Esophagus muscularis mucosa (tissue), 4 donors: Measurements from ENCODE around the gene STRIT1.

Experiments
- EP300 ChIP-seq: sonication (generic); formaldehyde crosslinking; IDR thresholded peaks from one replicate; pipeline ENCODE4 v1.6.1; 2017; ENCODE audit warnings: antibody characterized with exemption
- POLR2A ChIP-seq: fragments of 450-650 bp; IDR thresholded peaks from one replicate; pipeline ENCODE4 v1.6.1; 2017; ENCODE audit warnings: antibody characterized with exemption, moderate library complexity, mild to moderate bottlenecking, low read depth
- POLR2AphosphoS5 ChIP-seq, 2 donors: sonication (generic); formaldehyde crosslinking; IDR thresholded peaks; one replicate each; pipeline ENCODE4 v1.6.1; 2017; ENCODE audit warnings: antibody characterized with exemption in 2 of 2
- TF ChIP-seq, protein P1 (sequence below), 3 experiments: fragments of 200-600 bp in 2 of 3; fragments of 450-650 bp in 1 of 3; sonication (generic) in 2 of 3; IDR thresholded peaks; one replicate each; pipeline ENCODE4 v1.5.1; 2017 to 2019; ENCODE audit warnings: antibody characterized with exemption in 3 of 3, mild to moderate bottlenecking in 2 of 3, moderate library complexity in 1 of 3

DNA sequence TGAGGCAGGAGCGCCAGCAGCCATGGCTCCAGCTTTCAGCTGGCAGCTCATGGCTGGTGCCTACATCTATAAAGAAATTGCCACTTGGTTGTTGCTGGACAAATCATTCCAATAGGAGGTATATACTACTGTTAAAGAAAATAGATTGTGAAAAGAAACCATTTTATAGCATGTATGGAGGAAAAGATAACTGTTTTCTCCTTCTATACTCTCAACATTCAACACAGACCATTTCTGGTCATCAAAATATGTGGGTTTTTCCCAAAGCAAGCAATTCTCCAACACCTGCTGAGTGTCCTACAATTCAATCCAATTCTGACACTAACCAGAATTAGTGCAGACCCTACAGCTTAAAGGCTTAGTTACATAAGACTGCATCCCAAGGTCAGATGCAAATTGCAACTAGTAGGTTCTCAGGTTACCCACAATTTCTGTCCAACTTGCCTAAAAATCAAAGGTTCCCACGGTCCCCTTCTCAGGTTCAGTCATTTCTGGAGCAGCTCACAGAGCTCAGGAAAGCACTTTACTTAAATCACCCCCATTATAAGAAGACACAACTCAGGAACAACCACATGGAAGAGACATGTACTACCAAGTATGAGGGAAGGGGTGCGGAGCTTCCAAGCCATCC is 42.4 kb upstream of the STRIT1 start:
- TF ChIP-seq, protein P1, sequence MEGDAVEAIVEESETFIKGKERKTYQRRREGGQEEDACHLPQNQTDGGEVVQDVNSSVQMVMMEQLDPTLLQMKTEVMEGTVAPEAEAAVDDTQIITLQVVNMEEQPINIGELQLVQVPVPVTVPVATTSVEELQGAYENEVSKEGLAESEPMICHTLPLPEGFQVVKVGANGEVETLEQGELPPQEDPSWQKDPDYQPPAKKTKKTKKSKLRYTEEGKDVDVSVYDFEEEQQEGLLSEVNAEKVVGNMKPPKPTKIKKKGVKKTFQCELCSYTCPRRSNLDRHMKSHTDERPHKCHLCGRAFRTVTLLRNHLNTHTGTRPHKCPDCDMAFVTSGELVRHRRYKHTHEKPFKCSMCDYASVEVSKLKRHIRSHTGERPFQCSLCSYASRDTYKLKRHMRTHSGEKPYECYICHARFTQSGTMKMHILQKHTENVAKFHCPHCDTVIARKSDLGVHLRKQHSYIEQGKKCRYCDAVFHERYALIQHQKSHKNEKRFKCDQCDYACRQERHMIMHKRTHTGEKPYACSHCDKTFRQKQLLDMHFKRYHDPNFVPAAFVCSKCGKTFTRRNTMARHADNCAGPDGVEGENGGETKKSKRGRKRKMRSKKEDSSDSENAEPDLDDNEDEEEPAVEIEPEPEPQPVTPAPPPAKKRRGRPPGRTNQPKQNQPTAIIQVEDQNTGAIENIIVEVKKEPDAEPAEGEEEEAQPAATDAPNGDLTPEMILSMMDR (IDR thresholded peaks at IDR 0.05) = no peak
- TF ChIP-seq POLR2A (no peak), POLR2AphosphoS5 (IDR thresholded peaks at IDR 0.05) (no peak), EP300 (no peak)
